Measurements from ENCODE around the gene CNR1.

DNA sequence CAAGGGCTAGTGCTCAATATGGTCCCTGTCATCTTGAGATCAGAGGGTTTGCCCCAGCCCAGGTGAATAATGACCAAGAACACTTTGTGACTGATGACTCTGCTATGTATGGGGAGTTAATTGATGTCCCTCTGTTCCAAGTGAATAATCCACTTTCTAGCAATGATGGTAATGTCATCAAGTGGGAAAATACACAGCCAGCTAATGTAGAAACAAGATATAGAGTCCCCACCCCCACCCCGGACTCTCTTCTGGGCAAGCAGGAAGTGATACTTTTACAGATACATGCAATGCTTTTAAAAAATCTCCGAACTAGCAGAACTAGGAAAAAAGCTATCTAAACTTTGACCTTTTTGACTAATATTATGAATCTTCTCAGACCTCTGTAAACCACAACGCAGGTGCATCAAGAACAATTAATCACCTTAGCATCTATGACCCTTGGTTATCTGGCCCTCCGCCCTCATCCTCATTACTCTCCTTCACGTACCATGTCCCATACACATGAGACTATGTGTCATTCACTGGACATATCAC lies 30.5 kb downstream of the CNR1 start:
- TF ChIP-seq EZH2 (IDR thresholded peaks at IDR 0.05; ENCODE audit: borderline replicate concordance, low read length): no peak
- TF ChIP-seq, protein P1, sequence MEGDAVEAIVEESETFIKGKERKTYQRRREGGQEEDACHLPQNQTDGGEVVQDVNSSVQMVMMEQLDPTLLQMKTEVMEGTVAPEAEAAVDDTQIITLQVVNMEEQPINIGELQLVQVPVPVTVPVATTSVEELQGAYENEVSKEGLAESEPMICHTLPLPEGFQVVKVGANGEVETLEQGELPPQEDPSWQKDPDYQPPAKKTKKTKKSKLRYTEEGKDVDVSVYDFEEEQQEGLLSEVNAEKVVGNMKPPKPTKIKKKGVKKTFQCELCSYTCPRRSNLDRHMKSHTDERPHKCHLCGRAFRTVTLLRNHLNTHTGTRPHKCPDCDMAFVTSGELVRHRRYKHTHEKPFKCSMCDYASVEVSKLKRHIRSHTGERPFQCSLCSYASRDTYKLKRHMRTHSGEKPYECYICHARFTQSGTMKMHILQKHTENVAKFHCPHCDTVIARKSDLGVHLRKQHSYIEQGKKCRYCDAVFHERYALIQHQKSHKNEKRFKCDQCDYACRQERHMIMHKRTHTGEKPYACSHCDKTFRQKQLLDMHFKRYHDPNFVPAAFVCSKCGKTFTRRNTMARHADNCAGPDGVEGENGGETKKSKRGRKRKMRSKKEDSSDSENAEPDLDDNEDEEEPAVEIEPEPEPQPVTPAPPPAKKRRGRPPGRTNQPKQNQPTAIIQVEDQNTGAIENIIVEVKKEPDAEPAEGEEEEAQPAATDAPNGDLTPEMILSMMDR (conservative IDR thresholded peaks at IDR 0.05 in 1 of 2, IDR thresholded peaks at IDR 0.05 in 1 of 2; ENCODE audit: extremely low read depth in 1 of 2, insufficient read depth in 1 of 2, low read depth in 1 of 2, low read length in 2 of 2): no peak

Measured in mammary epithelial cell (primary cell).